Coronary artery (tissue), 2 donors: ENCODE results near the gene SUV39H2.

Source experiments
- DNase-seq: peaks from one replicate; pipeline ENCODE4 v3.0.0-alpha.2; 2017; ENCODE audit warnings: low spot score
- H3K27ac ChIP-seq, 2 donors: fragments of 200-600 bp; sonication (generic); one replicate each; pipeline ENCODE4 v1.5.1; 2016 to 2019
- H3K4me3 ChIP-seq: fragments of 200-600 bp; sonication (generic); 2 replicates; pipeline ENCODE4 v1.5.1; 2016; ENCODE audit warnings: mild to moderate bottlenecking, moderate library complexity
- TF ChIP-seq, protein P1 (sequence below): fragments of 200-600 bp; sonication (generic); IDR thresholded peaks from one replicate; pipeline ENCODE4 v1.5.1; 2019; ENCODE audit warnings: antibody characterized with exemption

The SUV39H2 gene

DNA sequence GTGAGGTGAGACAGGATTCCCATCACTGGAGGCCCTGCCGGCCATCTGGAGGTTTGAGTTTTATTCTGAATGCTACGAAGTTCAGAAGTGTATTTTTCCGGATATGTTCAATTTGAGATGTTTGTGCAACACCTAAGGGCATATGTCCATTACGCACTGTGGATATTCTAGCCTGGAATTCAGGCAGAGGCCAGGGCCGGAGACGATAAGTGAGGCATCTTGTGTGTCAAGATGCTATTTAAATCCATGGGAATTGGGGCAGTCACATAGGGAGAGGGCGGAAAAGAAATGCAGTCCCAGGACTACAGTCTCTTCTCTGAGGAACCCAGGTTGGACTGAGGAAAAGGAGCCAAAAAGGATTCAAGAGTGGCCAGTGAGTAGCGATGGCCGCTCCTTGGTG is 1.9 kb upstream of the SUV39H2 start:
- TF ChIP-seq, protein P1, sequence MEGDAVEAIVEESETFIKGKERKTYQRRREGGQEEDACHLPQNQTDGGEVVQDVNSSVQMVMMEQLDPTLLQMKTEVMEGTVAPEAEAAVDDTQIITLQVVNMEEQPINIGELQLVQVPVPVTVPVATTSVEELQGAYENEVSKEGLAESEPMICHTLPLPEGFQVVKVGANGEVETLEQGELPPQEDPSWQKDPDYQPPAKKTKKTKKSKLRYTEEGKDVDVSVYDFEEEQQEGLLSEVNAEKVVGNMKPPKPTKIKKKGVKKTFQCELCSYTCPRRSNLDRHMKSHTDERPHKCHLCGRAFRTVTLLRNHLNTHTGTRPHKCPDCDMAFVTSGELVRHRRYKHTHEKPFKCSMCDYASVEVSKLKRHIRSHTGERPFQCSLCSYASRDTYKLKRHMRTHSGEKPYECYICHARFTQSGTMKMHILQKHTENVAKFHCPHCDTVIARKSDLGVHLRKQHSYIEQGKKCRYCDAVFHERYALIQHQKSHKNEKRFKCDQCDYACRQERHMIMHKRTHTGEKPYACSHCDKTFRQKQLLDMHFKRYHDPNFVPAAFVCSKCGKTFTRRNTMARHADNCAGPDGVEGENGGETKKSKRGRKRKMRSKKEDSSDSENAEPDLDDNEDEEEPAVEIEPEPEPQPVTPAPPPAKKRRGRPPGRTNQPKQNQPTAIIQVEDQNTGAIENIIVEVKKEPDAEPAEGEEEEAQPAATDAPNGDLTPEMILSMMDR: no peak
- H3K4me3 ChIP-seq: peak overlapping the region; percentile 96

DNA sequence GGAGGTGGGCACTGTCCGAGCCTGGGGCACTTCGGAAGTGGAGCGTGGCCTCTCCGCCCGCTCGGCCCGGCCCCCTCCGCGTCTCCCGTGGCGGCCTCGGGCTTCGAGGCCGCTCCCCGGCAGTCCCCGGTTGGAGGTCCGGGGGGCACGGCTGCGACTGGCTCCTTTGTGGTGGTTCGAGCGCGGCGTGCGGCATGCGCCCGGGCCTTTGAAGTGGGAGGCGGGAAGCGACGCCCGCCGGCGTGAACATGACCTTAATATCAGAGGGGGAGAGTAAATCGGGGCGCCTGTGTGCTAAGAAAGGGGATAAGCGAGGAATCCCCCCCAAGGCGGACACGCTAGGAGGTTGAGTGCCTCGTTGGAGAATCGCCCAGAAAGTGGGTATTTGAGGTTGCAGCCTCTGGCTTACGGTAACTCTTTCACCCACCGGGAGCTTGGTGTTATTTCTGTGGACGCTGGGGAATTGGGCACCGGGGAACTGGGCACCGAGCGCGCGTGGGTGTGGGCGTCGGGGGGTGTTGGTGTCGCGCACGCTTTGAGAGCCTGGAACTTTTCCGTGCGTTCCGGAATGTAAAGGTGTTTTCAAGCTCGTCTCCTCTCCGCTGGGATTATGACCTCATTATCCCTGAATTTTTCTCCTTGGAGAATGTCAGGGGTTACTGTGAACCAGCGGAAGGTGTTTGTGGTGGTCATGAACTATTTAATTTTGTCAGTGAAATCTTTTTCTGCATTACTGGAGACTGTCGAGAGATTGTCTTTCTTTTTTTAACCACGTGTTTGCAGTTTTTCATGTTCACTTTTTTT is 660 bp downstream of the SUV39H2 start:
- Histone ChIP-seq H3K27ac (peak overlapping the region; percentile 87 to 97), H3K4me3 (peak overlapping the region; percentile 96)
- DNase-seq: no peak
- TF ChIP-seq, protein P1: no peak

More for the DNA sequence above, 1.9 kb upstream of the SUV39H2 start:
- no peak for DNase-seq
- peak overlapping the region in 1 of 2 donors; percentile 5 for H3K27ac ChIP-seq

DNA sequence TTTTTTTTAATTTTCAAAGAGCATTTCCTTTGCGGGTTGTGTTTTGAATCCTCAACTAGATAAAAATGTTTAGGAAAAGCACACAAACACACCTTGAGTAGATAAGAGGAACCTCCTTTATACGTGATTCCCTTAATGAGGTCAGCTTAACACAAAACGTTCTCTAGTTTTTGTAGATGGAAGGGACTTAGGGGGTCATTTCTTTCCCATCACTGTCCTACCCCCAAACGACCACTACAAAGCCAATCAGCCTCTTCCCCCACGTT is 1.2 kb downstream of the SUV39H2 start:
- TF ChIP-seq, protein P1: no peak
- Histone ChIP-seq H3K4me3 (no peak overlapping the region), H3K27ac (no peak overlapping the region)
- DNase-seq: no peak

GRCh38 chr10:14880229-14880628 is 1.6 kb downstream of the SUV39H2 start:
- TF ChIP-seq, protein P1: no peak
- Histone ChIP-seq H3K4me3 (no peak overlapping the region), H3K27ac (no peak overlapping the region)
- DNase-seq: no peak

DNA sequence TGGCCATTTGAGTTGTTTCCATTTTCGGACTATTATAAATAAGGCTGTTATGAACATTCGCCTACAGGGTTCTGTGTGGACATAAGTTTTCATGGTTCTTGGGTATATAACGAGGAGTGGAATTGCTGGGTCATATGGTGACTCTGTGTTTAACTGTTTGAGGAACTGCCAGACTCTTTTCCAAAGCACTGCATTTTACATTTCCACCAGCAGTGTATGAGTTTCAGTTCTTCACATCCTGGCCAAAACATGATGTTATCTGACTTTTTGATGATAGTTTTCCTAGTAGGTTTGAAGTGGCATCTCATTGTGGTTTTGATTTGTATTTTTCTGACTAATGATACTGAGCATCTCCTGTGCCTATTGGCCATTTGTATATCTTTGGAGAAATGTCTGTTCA is 5.4 kb downstream of the SUV39H2 start:
- no peak for DNase-seq
- H3K4me3 ChIP-seq: no peak overlapping the region
- TF ChIP-seq, protein P1: no peak
- H3K27ac ChIP-seq: no peak overlapping the region

- TF ChIP-seq, protein P1: no peak
- no peak for DNase-seq
- no peak overlapping the region for H3K4me3 ChIP-seq
- H3K27ac ChIP-seq: no peak overlapping the region
Observed at GRCh38 chr10:14889318-14889717, 10.7 kb downstream of the SUV39H2 start.

GRCh38 chr10:14891151-14891550 is 12.5 kb downstream of the SUV39H2 start:
- TF ChIP-seq, protein P1: no peak
- no peak overlapping the region for H3K4me3 ChIP-seq

More at GRCh38 chr10:14891151-14891550, 12.5 kb downstream of the SUV39H2 start:
- no peak overlapping the region for H3K27ac ChIP-seq
- no peak for DNase-seq
